ENCODE measurements around the gene ALG6. TPM values are rescaled to one million over a fixed set of nuclear protein-coding genes. Genes with fewer than 3 reads are reported as not detected.
"Not testable (repeated sequence)": the region's sequence is repeated elsewhere in the genome, so short reads cannot be mapped to it uniquely, and the experiment has no call there.

Gene ALG6
- total and polyA plus RNA-seq, 2 of the 13 experiments (the other 11 are each of a cell fraction or from before 2014, with no cell fraction given) = 6.8 to 8.1 TPM

DNA sequence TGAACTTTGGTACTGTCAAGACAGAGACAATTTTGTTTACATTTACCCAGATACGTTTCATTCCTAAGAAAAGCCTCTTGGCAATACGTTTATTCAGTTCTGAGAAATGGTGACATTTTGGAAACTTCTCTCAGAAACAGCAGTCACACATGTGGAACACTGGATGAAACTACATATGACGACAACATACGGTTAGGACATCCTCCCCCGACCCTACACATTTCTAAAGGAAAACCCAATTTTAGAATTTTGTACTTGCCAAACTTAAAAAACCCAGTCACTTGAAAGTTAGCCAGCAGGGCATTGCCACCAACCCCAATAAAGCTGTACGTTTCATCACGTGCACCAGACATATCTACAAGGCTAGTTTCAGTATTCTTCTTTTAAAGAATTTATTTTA is 98.8 kb downstream of the ALG6 start:
- ChIA-PET CTCF (ENCODE audit: low intra/inter-chr PET ratio, low total read pairs) (no interaction called here), POLR2A (interaction anchor here (0.6 kb wide), 1 partner anchor 146 kb away, joined by 3 read pairs; no protein-coding TSS in a partner anchor)
- ATAC-seq (no peak), FAIRE-seq (no peak), DNase-seq (ENCODE audit: low spot score) (no peak)
- Histone ChIP-seq H3K36me3 (replicated peaks in 1 of 2; ENCODE audit: control insufficient read depth in 1 of 2, insufficient read depth in 2 of 2, low read length in 2 of 2) (no peaks in the 10 kb centered on the region), H3K79me2 (ENCODE audit: insufficient read depth, low read length) (no peaks in the 10 kb centered on the region), H3K4me2 (ENCODE audit: low read depth, low read length) (no peak overlapping the region), H3K9ac (ENCODE audit: insufficient read depth, low read depth, low read length) (no peak overlapping the region), H4K20me1 (ENCODE audit: insufficient read depth, low read length) (no peaks in the 10 kb centered on the region), H3K27ac (ENCODE audit: extremely low read length, insufficient read depth, low read length) (no peak overlapping the region), H3K4me1 (ENCODE audit: insufficient read depth, low read length) (no peaks in the 10 kb centered on the region), H3K27me3 (ENCODE audit: control insufficient read depth in 1 of 2, insufficient read depth in 2 of 2, low read length in 2 of 2) (no peaks in the 10 kb centered on the region), H2AFZ (ENCODE audit: low read length) (no peak overlapping the region), H3K9me3 (ENCODE audit: low read length) (peaks cover 13% of the 10 kb centered on the region), H3K4me3 (replicated peaks in 1 of 3; ENCODE audit: insufficient read depth in 1 of 3, low read depth in 2 of 3, low read length in 3 of 3) (no peak overlapping the region)
- WGBS (ENCODE audit: low lambda C conversion rate) = 91% methylated on average over 7 of the region's 7 CpGs
- BruUV-seq (replicated peaks) = no TSS peak
- TF ChIP-seq SOX13 (IDR thresholded peaks at IDR 0.05) (no peak), SOX13 (CRISPR knock-in tag; conservative IDR thresholded peaks at IDR 0.05 in 1 of 2, IDR thresholded peaks at IDR 0.05 in 1 of 2) (no peak)
- intact Hi-C loops (cut with micrococcal nuclease; ENCODE audit: unreplicated experiment) (no loop called here), in situ Hi-C loops (cut with HindIII; ENCODE audit: extremely low pct_ligation_motif_present, low pct_unique_long_range_greater_than_20kb) (no loop called here)

DNA sequence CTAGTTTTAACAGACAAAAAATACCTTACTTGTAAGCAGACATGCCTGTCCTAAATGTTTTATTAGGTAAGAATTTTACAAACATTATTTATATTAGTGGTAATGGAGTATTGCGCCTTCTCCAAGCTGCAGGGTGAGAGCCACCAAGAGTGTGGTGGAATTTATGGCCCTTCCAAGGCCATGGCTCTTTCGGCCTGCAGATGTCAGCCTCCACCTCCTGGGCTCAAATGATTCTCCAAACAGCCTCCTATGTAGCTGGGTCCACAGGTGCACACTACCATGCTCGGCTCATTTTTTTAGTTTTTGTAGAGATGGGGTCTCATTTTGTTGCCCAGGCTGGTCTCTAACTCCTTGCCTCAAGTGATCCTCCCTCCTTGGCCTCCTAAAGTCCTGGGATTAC is 99.3 kb downstream of the ALG6 start:
- whole genome bisulfite sequencing (ENCODE audit: low lambda C conversion rate) = 87% methylated on average over 3 of the region's 3 CpGs
- no peak overlapping the region for H3K27ac ChIP-seq (ENCODE audit: extremely low read length, insufficient read depth, low read length)
- H2AFZ ChIP-seq (ENCODE audit: low read length) = no peak overlapping the region
- no peaks in the 10 kb centered on the region for H4K20me1 ChIP-seq (ENCODE audit: insufficient read depth, low read length)
- H3K79me2 ChIP-seq (ENCODE audit: insufficient read depth, low read length) = no peaks in the 10 kb centered on the region
- H3K4me3 ChIP-seq (replicated peaks in 1 of 3; ENCODE audit: insufficient read depth in 1 of 3, low read depth in 2 of 3, low read length in 3 of 3) = no peak overlapping the region
- H3K9me3 ChIP-seq (ENCODE audit: low read length) = peaks cover 9% of the 10 kb centered on the region
- in situ Hi-C loops (cut with HindIII; ENCODE audit: extremely low pct_ligation_motif_present, low pct_unique_long_range_greater_than_20kb) (no loop called here), intact Hi-C loops (cut with micrococcal nuclease; ENCODE audit: unreplicated experiment) (no loop called here)
- FAIRE-seq = peak; percentile 37
- no TSS peak for BruUV-seq (replicated peaks)
- no peaks in the 10 kb centered on the region for H3K4me1 ChIP-seq (ENCODE audit: insufficient read depth, low read length)
- no peaks in the 10 kb centered on the region for H3K27me3 ChIP-seq (ENCODE audit: control insufficient read depth in 1 of 2, insufficient read depth in 2 of 2, low read length in 2 of 2)
- ATAC-seq = peak; percentile 70
- no peak overlapping the region for H3K4me2 ChIP-seq (ENCODE audit: low read depth, low read length)
- H3K9ac ChIP-seq (ENCODE audit: insufficient read depth, low read depth, low read length) = no peak overlapping the region
- DNase-seq (ENCODE audit: low spot score) = no peak
- ChIA-PET POLR2A (interaction anchor here (0.6 kb wide), 1 partner anchor 146 kb away, joined by 3 read pairs; no protein-coding TSS in a partner anchor), CTCF (ENCODE audit: low intra/inter-chr PET ratio, low total read pairs) (no interaction called here)
- no peaks in the 10 kb centered on the region for H3K36me3 ChIP-seq (replicated peaks in 1 of 2; ENCODE audit: control insufficient read depth in 1 of 2, insufficient read depth in 2 of 2, low read length in 2 of 2)
- TF ChIP-seq, protein P1, sequence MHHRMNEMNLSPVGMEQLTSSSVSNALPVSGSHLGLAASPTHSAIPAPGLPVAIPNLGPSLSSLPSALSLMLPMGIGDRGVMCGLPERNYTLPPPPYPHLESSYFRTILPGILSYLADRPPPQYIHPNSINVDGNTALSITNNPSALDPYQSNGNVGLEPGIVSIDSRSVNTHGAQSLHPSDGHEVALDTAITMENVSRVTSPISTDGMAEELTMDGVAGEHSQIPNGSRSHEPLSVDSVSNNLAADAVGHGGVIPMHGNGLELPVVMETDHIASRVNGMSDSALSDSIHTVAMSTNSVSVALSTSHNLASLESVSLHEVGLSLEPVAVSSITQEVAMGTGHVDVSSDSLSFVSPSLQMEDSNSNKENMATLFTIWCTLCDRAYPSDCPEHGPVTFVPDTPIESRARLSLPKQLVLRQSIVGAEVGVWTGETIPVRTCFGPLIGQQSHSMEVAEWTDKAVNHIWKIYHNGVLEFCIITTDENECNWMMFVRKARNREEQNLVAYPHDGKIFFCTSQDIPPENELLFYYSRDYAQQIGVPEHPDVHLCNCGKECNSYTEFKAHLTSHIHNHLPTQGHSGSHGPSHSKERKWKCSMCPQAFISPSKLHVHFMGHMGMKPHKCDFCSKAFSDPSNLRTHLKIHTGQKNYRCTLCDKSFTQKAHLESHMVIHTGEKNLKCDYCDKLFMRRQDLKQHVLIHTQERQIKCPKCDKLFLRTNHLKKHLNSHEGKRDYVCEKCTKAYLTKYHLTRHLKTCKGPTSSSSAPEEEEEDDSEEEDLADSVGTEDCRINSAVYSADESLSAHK (CRISPR knock-in tag; IDR thresholded peaks at IDR 0.05; ENCODE audit: borderline replicate concordance) = no peak
- TF ChIP-seq, protein P2, sequence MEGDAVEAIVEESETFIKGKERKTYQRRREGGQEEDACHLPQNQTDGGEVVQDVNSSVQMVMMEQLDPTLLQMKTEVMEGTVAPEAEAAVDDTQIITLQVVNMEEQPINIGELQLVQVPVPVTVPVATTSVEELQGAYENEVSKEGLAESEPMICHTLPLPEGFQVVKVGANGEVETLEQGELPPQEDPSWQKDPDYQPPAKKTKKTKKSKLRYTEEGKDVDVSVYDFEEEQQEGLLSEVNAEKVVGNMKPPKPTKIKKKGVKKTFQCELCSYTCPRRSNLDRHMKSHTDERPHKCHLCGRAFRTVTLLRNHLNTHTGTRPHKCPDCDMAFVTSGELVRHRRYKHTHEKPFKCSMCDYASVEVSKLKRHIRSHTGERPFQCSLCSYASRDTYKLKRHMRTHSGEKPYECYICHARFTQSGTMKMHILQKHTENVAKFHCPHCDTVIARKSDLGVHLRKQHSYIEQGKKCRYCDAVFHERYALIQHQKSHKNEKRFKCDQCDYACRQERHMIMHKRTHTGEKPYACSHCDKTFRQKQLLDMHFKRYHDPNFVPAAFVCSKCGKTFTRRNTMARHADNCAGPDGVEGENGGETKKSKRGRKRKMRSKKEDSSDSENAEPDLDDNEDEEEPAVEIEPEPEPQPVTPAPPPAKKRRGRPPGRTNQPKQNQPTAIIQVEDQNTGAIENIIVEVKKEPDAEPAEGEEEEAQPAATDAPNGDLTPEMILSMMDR (CRISPR knock-in tag; IDR thresholded peaks at IDR 0.05) = peak; percentile 42; the same call in 1 of the 2 replicates
- TF ChIP-seq STAG1 (CRISPR knock-in tag; IDR thresholded peaks at IDR 0.05) = peak; percentile 24; the same call in 1 of the 2 replicates
- TF ChIP-seq SP140L (CRISPR knock-in tag; IDR thresholded peaks at IDR 0.05; ENCODE audit: borderline replicate concordance) = no peak

DNA sequence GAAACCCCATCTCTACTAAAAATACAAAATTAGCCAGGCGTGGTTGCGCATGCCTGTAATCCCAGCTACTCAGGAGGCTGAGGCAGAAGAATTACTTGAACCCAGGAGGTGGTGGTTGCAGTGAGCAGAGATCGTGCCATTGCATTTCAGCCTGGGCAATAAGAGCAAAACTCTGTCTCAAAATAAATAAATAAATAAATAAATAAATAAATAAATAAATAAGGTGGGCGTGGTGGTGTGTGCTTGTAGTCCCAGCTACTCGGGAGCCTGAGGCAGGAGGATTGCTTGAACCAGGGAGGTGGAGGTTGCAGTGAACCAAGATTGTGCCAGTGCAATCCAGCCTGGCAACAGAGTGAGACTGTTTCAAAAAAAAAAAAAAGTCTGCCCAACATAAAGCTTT is 101.3 kb downstream of the ALG6 start:
- H3K9me3 ChIP-seq (ENCODE audit: low read length); in situ Hi-C loops (cut with HindIII; ENCODE audit: extremely low pct_ligation_motif_present, low pct_unique_long_range_greater_than_20kb); H3K36me3 ChIP-seq (replicated peaks in 1 of 2; ENCODE audit: control insufficient read depth in 1 of 2, insufficient read depth in 2 of 2, low read length in 2 of 2); CTCF ChIA-PET (ENCODE audit: low intra/inter-chr PET ratio, low total read pairs); H3K27me3 ChIP-seq (ENCODE audit: control insufficient read depth in 1 of 2, insufficient read depth in 2 of 2, low read length in 2 of 2); H3K4me1 ChIP-seq (ENCODE audit: insufficient read depth, low read length); H3K4me2 ChIP-seq (ENCODE audit: low read depth, low read length); BruUV-seq (replicated peaks); H3K27ac ChIP-seq (ENCODE audit: extremely low read length, insufficient read depth, low read length); H2AFZ ChIP-seq (ENCODE audit: low read length); H3K4me3 ChIP-seq (replicated peaks in 1 of 3; ENCODE audit: insufficient read depth in 1 of 3, low read depth in 2 of 3, low read length in 3 of 3); DNase-seq (ENCODE audit: low spot score); intact Hi-C loops (cut with micrococcal nuclease; ENCODE audit: unreplicated experiment); ATAC-seq; H3K9ac ChIP-seq (ENCODE audit: insufficient read depth, low read depth, low read length); H3K79me2 ChIP-seq (ENCODE audit: insufficient read depth, low read length); H4K20me1 ChIP-seq (ENCODE audit: insufficient read depth, low read length); POLR2A ChIA-PET; FAIRE-seq: not testable (repeated sequence)
- 96% methylated on average over 5 of the region's 5 CpGs for WGBS (ENCODE audit: low lambda C conversion rate)
